ENCODE results near the gene REM1.
"Not testable (repeated sequence)": the region's sequence is repeated elsewhere in the genome, so short reads cannot be mapped to it uniquely, and the experiment has no call there.

Gene REM1

GRCh38 chr20:31449511-31450414 lies 25.3 kb upstream of the REM1 start:
- ChIA-PET POLR2A (ENCODE audit: low non-redundant PET) (no interaction called here), CTCF (interaction anchor here (0.6 to 1.6 kb wide), 4 partner anchors 54 to 191 kb away, joined by 3 to 15 read pairs (median 4); no protein-coding TSS in a partner anchor)
- H3K27ac ChIP-seq, result no peak overlapping the region
- DNase-seq (ENCODE audit: low spot score), result no peak
- no peak for TF ChIP-seq CTCF (conservative IDR thresholded peaks at IDR 0.05; ENCODE audit: low read depth)

GRCh38 chr20:31452575-31452974 lies 22.5 kb upstream of the REM1 start:
- no peak overlapping the region for H3K27ac ChIP-seq
- DNase-seq (ENCODE audit: low spot score), result no peak
- TF ChIP-seq CTCF (conservative IDR thresholded peaks at IDR 0.05; ENCODE audit: low read depth), result no peak
- CTCF ChIA-PET, result no interaction called here
- POLR2A ChIA-PET (ENCODE audit: low non-redundant PET), result no interaction called here

- no peak for TF ChIP-seq CTCF (conservative IDR thresholded peaks at IDR 0.05; ENCODE audit: low read depth)
- no peak for DNase-seq (ENCODE audit: low spot score)
- POLR2A ChIA-PET (ENCODE audit: low non-redundant PET), result no interaction called here
- CTCF ChIA-PET, result interaction anchor here (1.6 kb wide), 1 partner anchor 49 kb away, joined by 8 read pairs; no protein-coding TSS in a partner anchor
- no peak overlapping the region for H3K27ac ChIP-seq
These were observed 20.7 kb upstream of the REM1 start for GRCh38 chr20:31454361-31454760.

GRCh38 chr20:31470946-31471345 lies 4.1 kb upstream of the REM1 start:
- POLR2A ChIA-PET (ENCODE audit: low non-redundant PET); DNase-seq (ENCODE audit: low spot score); H3K27ac ChIP-seq; CTCF ChIA-PET: not testable (repeated sequence)

GRCh38 chr20:31472395-31473330 lies 2.4 kb upstream of the REM1 start:
- ChIA-PET POLR2A (ENCODE audit: low non-redundant PET) (interaction anchor here (0.7 kb wide), 1 partner anchor 13 kb away, joined by 3 read pairs; no protein-coding TSS in a partner anchor), CTCF (interaction anchor here (0.5 to 1.3 kb wide), 2 partner anchors 13 to 139 kb away, joined by 3 read pairs; no protein-coding TSS in a partner anchor)
- no peak for TF ChIP-seq CTCF (conservative IDR thresholded peaks at IDR 0.05; ENCODE audit: low read depth)
- no peak for DNase-seq (ENCODE audit: low spot score)
- H3K27ac ChIP-seq, result no peak overlapping the region

GRCh38 chr20:31473331-31474096 lies 1.6 kb upstream of the REM1 start:
- no peak for TF ChIP-seq CTCF (conservative IDR thresholded peaks at IDR 0.05; ENCODE audit: low read depth)
- no peak for DNase-seq (ENCODE audit: low spot score)
- ChIA-PET CTCF (interaction anchor here (0.5 to 1.3 kb wide), 3 partner anchors 14 to 138 kb away, joined by 3 read pairs; no protein-coding TSS in a partner anchor), POLR2A (ENCODE audit: low non-redundant PET) (no interaction called here)
- H3K27ac ChIP-seq, result no peak overlapping the region
